GM18907 (cell line): Measurements from ENCODE around the gene CHAT.
"Not testable (repeated sequence)": the region's sequence is repeated elsewhere in the genome, so short reads cannot be mapped to it uniquely, and the experiment has no call there.

Experiments used
- ATAC-seq: cut with Tn5 transposase; IDR thresholded peaks from one replicate; pipeline ENCODE4 v1.9.1; 2021; ENCODE audit warnings: mild to moderate bottlenecking, moderate library complexity; ENCODE audit not compliant: unreplicated experiment

The CHAT gene

DNA sequence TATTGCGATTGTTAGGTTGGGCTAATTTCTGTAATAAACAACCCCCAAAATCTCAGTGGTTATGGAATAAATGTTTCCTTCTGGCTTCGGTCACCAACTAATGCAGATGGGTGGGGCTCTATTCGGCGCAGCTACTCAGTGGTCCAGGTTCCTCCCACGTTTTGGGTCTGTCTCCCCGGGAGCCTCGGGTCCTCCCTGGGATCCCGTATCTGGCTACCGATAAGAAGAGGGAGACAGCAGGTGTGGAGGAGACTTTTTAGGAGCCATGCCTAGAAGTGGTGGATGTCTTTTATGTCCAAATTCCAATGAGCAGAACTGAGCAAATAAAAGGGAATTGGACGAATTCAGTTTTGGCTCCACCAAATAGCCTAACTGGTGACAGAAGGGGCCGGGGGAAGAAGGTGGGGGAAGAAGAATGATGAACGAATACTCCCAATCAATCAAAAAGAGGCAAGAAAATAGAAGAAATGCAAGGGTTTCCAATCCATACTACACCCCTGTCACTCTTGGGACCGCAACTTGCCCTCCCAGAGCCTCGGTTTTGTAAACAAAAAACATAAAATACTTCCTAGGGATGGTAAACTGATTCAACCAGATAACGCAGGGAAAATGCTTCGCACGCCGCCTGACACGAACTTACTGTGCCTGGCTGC, 65.1 kb downstream of the CHAT start:
- no peak for ATAC-seq

DNA sequence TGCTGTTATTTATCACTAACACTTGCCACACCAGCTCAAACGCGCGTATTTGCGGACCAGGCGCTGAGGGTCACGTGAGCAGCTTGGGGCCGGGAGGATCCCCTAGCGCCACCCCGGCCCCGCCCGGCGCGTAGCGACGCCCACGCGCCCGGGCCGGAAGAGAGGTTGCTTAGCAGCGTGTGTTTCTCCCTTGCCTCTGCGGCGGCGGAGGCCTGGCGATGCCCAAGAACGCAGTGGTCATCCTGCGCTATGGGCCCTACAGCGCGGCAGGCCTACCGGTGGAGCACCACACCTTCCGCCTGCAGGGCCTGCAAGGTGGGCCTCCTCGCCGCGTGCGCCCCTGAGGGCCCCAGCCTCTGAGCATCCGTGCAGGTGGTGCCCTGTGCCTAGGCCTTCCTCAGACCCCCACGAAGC, 65.7 kb downstream of the CHAT start, which contains the start of gene C10orf53:
C10orf53 (plus strand) TSS at position 172 of the 414 bp plus-strand sequence; CDS start at position 219, 47 bp downstream.
- ATAC-seq = no peak

DNA sequence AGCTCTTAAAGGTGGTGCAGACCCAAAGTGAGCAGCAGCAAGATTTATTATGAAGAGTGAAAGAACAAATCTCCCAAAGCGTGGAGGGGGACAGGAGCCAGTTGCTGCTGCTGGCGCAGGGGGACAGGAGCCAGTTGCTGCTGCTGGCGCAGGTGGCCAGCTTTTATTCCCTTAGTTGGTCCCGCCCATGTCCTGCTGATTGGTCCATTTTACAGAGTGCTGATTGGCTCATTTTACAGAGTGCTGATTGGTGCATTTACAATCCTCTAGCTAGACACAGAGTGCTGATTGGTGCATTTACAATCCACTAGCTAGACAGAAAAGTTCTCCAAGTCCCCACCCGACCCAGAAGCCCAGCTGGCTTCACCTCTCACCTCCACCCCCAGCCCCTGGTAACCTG, 68.6 kb downstream of the CHAT start:
- ATAC-seq = not testable (repeated sequence)

DNA sequence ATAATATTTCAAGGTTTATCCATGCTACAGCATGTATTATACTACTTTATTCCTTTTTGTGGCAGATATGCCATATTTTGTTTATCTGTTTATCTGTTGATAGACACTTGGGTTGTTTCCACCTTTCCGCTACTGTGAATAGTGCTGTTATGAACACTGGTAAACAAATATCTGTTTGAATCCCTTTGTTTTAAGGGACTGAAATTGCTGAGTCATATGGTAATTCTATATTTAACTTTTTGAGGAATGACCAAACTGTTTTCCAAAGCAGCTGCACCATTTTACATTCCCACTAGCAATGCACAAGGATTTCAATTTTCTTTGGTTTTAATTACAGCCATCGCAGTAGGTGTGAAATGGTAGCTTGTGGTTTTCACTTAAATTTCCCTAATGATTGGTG, 69.0 kb downstream of the CHAT start:
- ATAC-seq = no peak

DNA sequence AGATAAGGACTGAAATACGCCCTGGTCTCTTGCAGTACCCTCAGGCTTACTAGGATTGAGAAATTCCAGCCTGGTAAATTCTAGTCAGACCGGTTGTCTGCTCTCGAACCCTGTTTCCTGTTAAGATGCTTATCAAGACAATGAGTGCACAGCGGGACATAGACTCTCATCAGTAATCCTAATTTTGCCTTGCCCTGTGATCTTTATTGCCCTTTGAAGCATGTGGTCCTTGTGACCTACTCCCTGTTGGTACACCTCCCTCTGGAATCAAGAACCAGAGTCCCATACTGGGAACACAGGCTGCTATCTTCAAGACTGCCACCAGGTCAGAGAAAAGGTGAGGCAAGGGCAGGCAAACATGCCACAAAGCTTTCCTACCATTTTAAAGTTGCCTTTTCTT, 72.8 kb downstream of the CHAT start:
- no peak for ATAC-seq

DNA sequence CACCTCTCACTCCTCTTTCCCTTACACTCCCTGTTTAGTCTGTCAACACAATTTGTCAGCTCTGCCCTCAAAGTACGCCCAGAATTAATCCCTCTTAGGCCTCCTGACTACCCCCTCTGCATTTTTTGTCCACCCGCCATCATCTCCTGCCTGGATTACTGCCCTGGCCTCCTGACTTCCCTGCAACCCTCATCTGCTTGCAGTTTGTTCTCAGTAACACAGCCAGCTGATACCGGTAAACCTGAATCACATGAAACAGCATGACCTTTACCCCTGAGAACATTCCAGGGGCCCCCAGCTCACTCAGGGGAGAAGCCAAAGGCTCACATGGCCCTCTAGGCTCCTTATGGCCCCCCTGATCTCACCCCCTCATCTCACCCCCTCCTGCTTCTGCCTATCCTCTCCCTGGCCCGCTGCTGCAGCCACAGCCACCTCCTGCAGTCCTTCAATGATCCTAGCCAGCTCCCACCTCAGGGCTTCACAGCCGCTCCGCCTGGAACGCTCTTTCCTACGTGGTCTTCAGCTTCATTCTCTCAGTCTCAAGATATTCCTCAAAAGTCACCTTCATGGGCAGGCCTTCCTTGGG, 74.5 kb downstream of the CHAT start:
- ATAC-seq = no peak

DNA sequence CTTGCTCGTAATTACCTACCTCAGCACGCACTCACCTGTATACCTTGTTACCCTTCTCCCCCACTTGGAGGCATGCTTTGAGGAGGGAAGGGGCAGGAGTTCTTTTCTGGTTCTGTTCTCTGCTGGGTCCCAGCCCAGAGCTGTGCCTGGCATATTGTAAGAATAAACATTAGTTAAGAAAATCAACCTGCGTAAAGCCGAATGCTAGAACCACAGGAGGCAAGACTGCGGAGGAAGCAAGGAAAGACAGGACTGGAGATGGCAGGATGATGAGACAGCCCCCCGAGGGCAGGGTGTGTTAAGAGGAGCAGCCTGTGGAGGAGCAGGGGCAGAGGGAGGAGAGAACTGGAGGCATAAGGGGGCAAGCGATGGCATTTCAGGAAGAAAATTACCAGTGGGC, 75.1 kb downstream of the CHAT start:
- no peak for ATAC-seq

DNA sequence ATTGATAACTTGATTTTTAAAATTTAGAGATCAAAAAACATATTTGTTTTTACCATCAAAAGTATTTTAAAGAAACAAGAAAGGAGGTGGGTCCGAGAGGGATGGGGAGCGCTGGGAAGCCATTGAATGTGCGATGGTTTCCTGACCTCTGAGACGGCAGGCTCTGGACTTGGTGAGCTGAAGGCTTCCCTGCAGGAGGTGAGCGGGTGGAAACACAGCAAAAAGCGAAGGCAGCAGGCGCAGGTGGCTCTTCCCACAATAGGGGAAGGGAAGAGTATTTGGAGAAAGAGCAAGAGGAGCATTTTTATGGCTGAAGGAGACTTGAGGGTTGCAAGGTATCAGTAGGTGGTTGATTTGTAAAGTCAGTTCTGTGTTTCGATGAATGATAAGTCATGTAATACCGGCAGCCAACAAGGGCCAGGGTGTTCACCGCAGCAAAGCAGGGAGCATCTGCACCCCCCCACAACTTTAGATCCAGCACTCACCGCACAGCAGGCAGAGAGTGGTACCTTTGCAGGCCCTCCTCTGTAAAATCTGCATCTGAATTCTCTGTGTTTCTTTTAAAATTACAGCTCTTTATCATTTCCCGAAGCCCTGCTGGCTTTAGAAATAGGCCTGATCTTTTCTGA, 76.2 kb downstream of the CHAT start:
- no peak for ATAC-seq

DNA sequence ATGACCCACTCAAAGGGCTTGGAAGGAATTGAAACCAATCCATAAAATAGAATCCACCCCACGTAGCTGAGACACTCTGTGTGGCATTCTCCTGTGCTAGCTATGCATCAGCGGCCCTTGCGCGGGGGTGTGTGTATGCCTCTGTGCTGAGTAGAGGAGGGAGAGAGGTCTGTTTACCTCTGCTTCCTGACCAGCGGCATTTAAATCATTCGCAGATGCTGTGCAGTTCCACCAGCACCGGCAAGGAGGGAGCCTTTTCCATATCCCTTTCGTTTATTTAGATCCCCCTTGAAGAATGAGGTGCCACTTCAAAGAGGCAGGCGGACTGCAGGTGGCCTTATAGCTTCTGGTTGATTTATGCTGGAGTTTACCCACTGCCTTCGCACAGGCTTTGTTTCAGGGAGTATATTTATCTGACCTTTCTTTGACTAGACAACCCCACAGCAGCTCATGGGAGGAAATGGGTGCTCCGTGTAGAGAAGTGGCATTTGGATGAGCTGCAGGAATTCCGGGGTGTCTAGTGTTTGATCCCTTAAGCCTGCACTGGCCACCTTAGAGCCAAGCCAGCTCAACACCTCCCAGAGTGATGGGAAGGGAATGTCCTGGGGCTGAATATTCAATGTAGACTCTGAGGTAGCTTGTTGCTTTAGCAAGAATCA, 77.0 kb downstream of the CHAT start:
- ATAC-seq = no peak

DNA sequence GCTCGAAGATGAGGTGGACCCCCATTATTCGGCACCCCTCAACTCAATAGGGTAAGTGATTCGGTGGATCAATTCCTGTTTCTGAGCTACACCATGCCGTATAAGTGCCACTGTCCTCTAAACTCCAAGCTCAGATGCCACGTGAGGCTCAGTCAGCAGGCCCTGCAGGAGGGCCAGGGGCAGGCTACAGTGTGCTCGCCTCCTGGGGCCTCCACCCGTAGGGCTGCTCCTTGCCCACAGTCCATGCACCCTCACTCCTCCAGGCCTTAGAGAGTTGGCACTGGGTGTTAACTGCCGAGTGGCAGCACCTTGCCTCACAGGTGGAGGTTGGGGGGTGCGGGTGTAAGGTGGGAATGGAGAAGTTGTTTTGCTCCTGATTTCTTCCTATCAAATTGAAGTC, 77.8 kb downstream of the CHAT start:
- ATAC-seq = no peak

DNA sequence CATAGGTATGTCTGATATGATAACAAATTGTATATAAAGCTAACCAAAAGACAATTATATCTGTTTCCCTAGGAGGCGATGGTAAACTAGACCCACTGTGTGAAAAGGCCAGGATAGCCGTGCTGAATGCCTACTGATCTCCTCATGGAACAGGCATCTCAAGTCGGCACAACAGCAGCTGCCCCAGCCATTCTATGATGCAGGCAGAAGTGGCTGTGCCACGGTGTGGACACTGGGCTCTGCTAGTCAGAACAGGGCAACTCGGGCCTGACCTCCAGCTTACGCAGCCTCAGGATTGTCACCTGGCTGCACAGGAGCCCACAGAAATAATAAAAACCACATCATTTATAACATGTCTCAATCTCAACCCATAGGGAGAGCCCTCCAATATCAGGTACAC, 80.6 kb downstream of the CHAT start:
- no peak for ATAC-seq

DNA sequence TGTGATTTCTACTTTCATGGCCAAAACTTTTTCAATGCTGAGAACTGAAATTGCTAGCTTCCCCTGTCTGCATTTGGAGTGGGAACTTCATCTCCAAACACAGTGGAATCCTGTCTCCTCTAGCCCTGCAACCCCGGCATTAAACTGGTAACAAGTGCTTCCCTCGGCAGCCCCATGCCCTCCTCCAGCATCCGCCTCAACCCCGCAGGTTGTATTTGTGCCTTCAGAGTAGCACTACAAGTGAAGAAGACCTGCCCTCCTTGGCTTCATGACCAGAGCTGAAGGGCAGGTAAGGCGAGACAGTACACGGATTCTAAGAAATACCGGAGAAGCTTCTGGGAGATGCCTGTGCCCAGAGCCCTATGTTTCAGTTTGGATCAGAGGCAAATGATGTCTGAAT, 82.5 kb downstream of the CHAT start:
- no peak for ATAC-seq

DNA sequence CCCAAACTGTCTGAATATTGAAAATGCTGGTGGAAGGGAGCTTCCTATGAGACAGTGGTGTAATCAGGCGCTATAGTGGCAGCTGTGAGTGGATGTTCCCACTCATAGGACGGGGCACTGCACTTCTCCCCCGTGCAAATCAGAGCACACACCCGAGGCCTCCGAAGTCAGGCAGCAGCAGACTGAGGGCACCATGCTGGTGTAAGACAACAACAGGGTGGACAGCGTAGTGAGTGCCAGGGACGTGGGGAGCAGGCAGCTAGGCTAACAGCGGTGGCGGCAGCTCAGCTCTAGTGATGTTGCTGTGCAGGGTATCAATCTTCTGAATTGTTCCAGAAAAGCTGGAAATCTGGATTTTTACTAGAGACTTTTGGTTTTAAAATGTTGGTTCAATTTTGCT, 84.8 kb downstream of the CHAT start:
- no peak for ATAC-seq

DNA sequence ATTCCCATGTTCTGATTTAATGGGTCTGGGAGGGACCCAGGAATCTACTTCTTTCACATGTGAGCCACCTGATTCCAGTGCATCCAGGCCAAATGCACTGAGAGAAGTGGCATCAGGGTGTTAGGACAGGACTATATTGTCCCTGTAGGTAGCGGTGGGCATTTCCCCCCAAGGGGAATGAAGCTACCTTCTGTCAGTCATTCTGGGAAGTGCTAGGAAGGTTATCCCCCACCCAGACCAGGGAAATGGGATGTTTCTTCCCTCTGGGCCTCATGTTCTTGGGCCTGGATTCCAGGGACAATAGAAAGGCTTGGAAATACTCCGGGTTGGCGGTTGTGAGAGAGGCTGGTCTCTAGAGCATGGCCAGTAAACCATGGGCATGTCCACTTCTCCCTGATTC, 86.4 kb downstream of the CHAT start:
- no peak for ATAC-seq

DNA sequence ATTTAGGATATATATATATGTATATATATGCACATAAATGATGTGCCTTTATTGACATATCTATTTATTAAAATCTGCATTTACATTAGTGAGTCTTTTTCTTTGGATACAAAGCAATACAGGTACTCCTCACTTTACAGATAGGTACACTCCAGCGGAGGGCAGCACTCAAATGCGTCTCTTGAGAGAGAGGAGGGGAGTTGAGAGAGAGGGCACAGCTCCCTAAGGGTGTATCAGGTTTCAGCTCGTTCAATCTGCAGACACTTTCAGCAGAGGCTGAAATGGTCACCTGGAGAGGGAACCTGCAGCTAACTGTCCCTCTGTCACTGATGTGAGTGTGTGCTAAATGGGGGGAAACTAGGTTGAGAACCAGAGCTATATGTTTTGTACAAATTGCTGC, 87.2 kb downstream of the CHAT start:
- no peak for ATAC-seq

DNA sequence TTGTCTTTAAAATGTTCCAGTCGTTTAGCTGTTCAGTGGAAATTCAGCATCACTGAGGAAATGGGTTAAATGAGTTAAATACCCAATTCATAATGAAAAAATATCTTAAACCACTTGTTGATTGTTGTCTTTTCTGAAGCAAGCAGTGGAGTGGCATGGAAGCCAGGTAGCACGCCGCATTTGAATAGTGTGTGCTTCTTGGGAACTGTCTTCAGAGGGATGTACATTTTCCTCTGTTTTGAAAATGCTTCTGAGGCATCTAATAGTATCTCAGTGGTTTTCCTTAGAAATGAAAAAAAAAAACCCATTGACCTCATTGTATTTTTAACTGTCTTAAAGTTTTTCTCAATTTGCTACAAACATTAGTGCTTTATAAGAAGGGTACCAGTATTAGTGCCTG, 93.7 kb downstream of the CHAT start:
- no peak for ATAC-seq

DNA sequence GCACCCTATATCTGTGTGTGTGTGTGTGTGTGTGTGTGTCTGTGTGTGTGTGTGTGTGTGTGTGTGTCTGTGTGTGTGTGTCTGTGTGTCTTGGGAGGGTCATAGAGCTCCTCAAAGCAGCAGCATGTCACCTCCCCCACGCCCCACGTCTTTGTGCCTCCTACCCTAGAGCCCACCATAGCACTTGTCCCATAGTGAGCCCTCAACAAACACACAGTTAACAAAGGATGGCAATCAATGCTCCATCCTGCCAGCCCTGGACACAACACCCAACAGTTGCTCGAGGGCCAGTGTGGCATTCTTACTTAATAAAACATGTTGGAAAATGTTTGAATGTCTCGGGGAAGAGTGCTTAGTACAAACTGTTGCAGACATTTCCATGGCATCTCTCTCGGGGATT, 96.1 kb downstream of the CHAT start:
- no peak for ATAC-seq

DNA sequence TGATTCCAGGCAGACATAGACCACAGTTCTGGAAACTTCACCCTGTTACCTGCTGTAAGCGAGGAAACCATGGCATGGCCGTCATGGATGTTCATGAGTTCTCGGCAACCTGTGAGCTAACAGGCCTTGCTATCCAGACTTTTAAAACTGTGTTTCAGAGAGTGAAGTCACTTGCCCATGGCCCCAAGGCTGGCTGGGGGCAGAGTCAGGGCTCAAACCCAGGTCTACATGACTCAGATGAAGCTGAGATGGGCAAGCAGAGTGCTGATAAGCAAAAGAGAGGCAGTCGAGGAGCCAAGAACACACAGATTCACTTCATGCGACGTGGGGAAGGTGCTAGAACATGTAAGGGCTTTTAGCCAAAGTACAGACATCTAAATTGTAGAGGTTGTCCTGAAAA, 97.1 kb downstream of the CHAT start:
- no peak for ATAC-seq

DNA sequence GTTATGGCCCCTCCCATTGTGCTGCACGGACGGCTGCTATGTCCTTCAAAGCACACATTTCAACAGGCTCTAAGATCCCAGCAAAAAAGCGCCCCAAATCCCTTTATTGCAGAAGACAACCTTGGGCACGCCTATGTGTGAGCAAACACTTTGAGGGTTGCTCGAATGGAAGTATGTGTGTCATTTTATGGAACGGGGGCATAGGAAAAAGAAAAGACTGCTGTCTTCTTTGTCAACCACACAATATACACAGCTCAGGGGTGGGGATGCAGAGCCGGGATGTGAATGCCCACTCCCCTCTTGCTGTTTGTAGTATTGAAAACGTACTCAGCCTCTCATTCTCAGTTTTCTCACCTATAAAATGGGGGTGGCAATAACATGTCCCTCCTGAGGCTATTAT, 97.6 kb downstream of the CHAT start:
- no peak for ATAC-seq

DNA sequence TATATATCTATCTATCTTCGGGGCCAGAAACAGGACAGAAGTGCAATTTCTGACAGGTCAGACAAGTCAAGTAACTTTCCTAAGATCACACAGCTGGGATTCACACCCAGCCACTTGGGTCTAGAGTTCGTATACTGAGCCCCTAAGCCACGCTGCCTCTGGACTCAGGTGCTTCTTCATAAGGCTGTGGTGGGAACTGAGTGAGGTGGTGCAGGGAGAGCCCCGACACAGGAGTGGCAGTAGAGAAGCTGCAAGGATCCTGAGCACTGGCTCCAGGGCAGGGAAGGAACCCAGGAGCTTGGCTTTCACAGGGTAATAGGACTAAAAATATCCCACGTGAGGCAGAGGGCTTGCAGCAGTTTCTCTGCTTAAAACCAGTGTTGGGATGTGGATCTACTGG, 99.4 kb downstream of the CHAT start:
- ATAC-seq = no peak
